ENCODE data around the gene TDG. TPM values are rescaled to one million over a fixed set of nuclear protein-coding genes. Genes with fewer than 3 reads are reported as not detected.

The TDG gene
- total RNA-seq, 1 experiment from 2014 or later = 33.0 TPM

DNA sequence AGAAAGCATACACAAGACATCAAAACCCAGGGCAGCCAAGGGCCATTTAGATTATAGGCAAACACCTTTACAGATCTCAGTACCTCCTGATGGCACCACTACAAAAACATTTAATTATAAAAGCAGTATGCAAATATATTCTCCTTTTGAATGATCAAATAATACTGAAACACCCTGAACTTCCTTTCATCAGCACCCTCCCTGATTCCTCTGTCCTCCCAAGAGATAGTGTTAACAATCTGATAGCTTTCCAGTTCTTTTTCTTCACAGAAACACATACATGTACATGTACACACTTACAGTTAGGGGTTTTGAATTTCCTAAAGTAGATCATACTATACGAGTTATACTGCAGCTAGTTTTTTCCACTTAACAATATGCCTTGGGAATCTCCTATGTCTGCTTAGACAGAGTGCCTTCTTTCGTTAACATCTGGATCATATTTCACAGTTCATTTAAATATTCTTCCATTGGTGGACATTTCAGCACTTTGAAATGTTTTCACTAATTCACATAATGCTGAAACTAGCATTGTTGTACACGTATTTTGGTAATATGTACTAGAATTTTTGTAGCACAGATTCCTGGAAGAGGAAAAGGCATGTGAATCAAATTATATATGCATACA, 35.2 kb downstream of the TDG start:
- Mint-ChIP-seq H3K4me3 (no peak overlapping the region), H3K9me3 (no peaks in the 10 kb centered on the region), H3K4me1 (0 out of 2 replicates have a peak, but pooled peaks cover 3% of the 10 kb centered on the region), H3K36me3 (no peaks in the 10 kb centered on the region), H3K27ac (no peak overlapping the region), H3K27me3 (ENCODE audit: low read depth) (no peaks in the 10 kb centered on the region; the same call in none of the 2 replicates)
- no peak for ATAC-seq
- ChIA-PET CTCF (no interaction called here), POLR2A (no interaction called here)
- DNase-seq (ENCODE audit: low spot score) = no peak
- TF ChIP-seq USF2 (CRISPR knock-in tag; IDR thresholded peaks at IDR 0.05) = no peak
- TF ChIP-seq MYBL2 (CRISPR knock-in tag; IDR thresholded peaks at IDR 0.05) = no peak
- TF ChIP-seq ZNF396 (CRISPR knock-in tag; IDR thresholded peaks at IDR 0.05; ENCODE audit: borderline replicate concordance) = no peak
- TF ChIP-seq, protein P1, sequence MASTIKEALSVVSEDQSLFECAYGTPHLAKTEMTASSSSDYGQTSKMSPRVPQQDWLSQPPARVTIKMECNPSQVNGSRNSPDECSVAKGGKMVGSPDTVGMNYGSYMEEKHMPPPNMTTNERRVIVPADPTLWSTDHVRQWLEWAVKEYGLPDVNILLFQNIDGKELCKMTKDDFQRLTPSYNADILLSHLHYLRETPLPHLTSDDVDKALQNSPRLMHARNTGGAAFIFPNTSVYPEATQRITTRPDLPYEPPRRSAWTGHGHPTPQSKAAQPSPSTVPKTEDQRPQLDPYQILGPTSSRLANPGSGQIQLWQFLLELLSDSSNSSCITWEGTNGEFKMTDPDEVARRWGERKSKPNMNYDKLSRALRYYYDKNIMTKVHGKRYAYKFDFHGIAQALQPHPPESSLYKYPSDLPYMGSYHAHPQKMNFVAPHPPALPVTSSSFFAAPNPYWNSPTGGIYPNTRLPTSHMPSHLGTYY (CRISPR knock-in tag; IDR thresholded peaks at IDR 0.05) = no peak
- no peak for TF ChIP-seq RELA (CRISPR knock-in tag; IDR thresholded peaks at IDR 0.05; ENCODE audit: borderline replicate concordance)
- no peak for TF ChIP-seq E2F1 (CRISPR knock-in tag; IDR thresholded peaks at IDR 0.05)
- TF ChIP-seq ZNF512 (CRISPR knock-in tag; IDR thresholded peaks at IDR 0.05; ENCODE audit: borderline replicate concordance) = no peak
- no peak for TF ChIP-seq CTCF (IDR thresholded peaks at IDR 0.05)
- TF ChIP-seq STAT6 (CRISPR knock-in tag; conservative IDR thresholded peaks at IDR 0.05; ENCODE audit: low read depth) = no peak

GRCh38 chr12:104002686-104003085, 37.0 kb downstream of the TDG start:
- H3K4me3 Mint-ChIP-seq = no peak overlapping the region
- POLR2A ChIA-PET = no interaction called here
- no peak for TF ChIP-seq ZNF396 (CRISPR knock-in tag; IDR thresholded peaks at IDR 0.05; ENCODE audit: borderline replicate concordance)
- TF ChIP-seq PREB (CRISPR knock-in tag; IDR thresholded peaks at IDR 0.05; ENCODE audit: borderline replicate concordance) = no peak
- TF ChIP-seq EMX1 (CRISPR knock-in tag; IDR thresholded peaks at IDR 0.05) = no peak
- TF ChIP-seq, protein P2, sequence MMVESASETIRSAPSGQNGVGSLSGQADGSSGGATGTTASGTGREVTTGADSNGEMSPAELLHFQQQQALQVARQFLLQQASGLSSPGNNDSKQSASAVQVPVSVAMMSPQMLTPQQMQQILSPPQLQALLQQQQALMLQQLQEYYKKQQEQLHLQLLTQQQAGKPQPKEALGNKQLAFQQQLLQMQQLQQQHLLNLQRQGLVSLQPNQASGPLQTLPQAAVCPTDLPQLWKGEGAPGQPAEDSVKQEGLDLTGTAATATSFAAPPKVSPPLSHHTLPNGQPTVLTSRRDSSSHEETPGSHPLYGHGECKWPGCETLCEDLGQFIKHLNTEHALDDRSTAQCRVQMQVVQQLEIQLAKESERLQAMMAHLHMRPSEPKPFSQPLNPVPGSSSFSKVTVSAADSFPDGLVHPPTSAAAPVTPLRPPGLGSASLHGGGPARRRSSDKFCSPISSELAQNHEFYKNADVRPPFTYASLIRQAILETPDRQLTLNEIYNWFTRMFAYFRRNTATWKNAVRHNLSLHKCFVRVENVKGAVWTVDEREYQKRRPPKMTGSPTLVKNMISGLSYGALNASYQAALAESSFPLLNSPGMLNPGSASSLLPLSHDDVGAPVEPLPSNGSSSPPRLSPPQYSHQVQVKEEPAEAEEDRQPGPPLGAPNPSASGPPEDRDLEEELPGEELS (CRISPR knock-in tag; IDR thresholded peaks at IDR 0.05) = no peak
- no peak for TF ChIP-seq ZNF423 (CRISPR knock-in tag; IDR thresholded peaks at IDR 0.05)
- no peak for TF ChIP-seq RORB (CRISPR knock-in tag; IDR thresholded peaks at IDR 0.05)
- TF ChIP-seq FOXP1 (CRISPR knock-in tag; IDR thresholded peaks at IDR 0.05; ENCODE audit: borderline replicate concordance) = no peak
- TF ChIP-seq, protein P3, sequence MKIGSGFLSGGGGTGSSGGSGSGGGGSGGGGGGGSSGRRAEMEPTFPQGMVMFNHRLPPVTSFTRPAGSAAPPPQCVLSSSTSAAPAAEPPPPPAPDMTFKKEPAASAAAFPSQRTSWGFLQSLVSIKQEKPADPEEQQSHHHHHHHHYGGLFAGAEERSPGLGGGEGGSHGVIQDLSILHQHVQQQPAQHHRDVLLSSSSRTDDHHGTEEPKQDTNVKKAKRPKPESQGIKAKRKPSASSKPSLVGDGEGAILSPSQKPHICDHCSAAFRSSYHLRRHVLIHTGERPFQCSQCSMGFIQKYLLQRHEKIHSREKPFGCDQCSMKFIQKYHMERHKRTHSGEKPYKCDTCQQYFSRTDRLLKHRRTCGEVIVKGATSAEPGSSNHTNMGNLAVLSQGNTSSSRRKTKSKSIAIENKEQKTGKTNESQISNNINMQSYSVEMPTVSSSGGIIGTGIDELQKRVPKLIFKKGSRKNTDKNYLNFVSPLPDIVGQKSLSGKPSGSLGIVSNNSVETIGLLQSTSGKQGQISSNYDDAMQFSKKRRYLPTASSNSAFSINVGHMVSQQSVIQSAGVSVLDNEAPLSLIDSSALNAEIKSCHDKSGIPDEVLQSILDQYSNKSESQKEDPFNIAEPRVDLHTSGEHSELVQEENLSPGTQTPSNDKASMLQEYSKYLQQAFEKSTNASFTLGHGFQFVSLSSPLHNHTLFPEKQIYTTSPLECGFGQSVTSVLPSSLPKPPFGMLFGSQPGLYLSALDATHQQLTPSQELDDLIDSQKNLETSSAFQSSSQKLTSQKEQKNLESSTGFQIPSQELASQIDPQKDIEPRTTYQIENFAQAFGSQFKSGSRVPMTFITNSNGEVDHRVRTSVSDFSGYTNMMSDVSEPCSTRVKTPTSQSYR (CRISPR knock-in tag; IDR thresholded peaks at IDR 0.05) = no peak

More at GRCh38 chr12:104002686-104003085, 37.0 kb downstream of the TDG start:
- Mint-ChIP-seq H3K27me3 (ENCODE audit: low read depth) (no peaks in the 10 kb centered on the region; the same call in none of the 2 replicates), H3K4me1 (0 out of 2 replicates have a peak, but pooled peaks cover 3% of the 10 kb centered on the region), H3K27ac (no peak overlapping the region), H3K36me3 (no peaks in the 10 kb centered on the region), H3K9me3 (no peaks in the 10 kb centered on the region)
- ATAC-seq = no peak
- no peak for DNase-seq (ENCODE audit: low spot score)
- CTCF ChIA-PET = no interaction called here
